ENCODE measurements around the gene CELSR1.

The CELSR1 gene

GRCh38 chr22:46312056-46312455, 225.4 kb downstream of the CELSR1 start:
- FAIRE-seq (no peak), DNase-seq (ENCODE audit: insufficient read length, low spot score) (no peak)
- no peak for TF ChIP-seq CTCF (IDR thresholded peaks at IDR 0.05; ENCODE audit: insufficient read depth, missing control alignments)
